ENCODE data around the gene IPO5.
"Not testable (repeated sequence)": the region's sequence is repeated elsewhere in the genome, so short reads cannot be mapped to it uniquely, and the experiment has no call there.

Gene IPO5

GRCh38 chr13:97953376-97953970, at the start of gene IPO5:
TSS of gene IPO5 (plus strand) at chr13:97953675. CDS start at chr13:97976697, 23,022 bp downstream.
- no peak for DNase-seq

- no peak for DNase-seq
Measured at GRCh38 chr13:97904059-97904458, 49.4 kb upstream of the IPO5 start.

GRCh38 chr13:97905517-97905916, 48.0 kb upstream of the IPO5 start:
- DNase-seq, result no peak

GRCh38 chr13:97911311-97912138, 42.0 kb upstream of the IPO5 start:
- DNase-seq, result no peak

GRCh38 chr13:97912139-97912535, 41.3 kb upstream of the IPO5 start:
- DNase-seq, result no peak

GRCh38 chr13:97913206-97913605, 40.3 kb upstream of the IPO5 start:
- no peak for DNase-seq

- no peak for DNase-seq
Measured at GRCh38 chr13:97914540-97914939, 38.9 kb upstream of the IPO5 start.

- DNase-seq, result no peak
Measured at GRCh38 chr13:97921176-97921816, 32.2 kb upstream of the IPO5 start.

- no peak for DNase-seq
Measured at GRCh38 chr13:97928301-97928700, 25.2 kb upstream of the IPO5 start.

- no peak for DNase-seq
Measured at GRCh38 chr13:97932036-97932435, 21.4 kb upstream of the IPO5 start.

- no peak for DNase-seq
Measured at GRCh38 chr13:97932647-97933046, 20.8 kb upstream of the IPO5 start.

GRCh38 chr13:97933776-97934175, 19.7 kb upstream of the IPO5 start:
- DNase-seq, result no peak

- no peak for DNase-seq
Measured at GRCh38 chr13:97934590-97934989, 18.9 kb upstream of the IPO5 start.

GRCh38 chr13:97935071-97935470, 18.4 kb upstream of the IPO5 start:
- no peak for DNase-seq

GRCh38 chr13:97936036-97936435, 17.4 kb upstream of the IPO5 start:
- no peak for DNase-seq

- no peak for DNase-seq
Measured at GRCh38 chr13:97938706-97939475, 14.6 kb upstream of the IPO5 start.

GRCh38 chr13:97944396-97945029, 9.0 kb upstream of the IPO5 start:
- no peak for DNase-seq

- no peak for DNase-seq
Measured at GRCh38 chr13:97945342-97945741, 8.1 kb upstream of the IPO5 start.

- DNase-seq, result no peak
Measured at GRCh38 chr13:97945792-97946419, 7.6 kb upstream of the IPO5 start.

GRCh38 chr13:97946951-97947588, 6.4 kb upstream of the IPO5 start:
- DNase-seq, result no peak

- peak; percentile 2 for DNase-seq
Measured at GRCh38 chr13:97948041-97948440, 5.4 kb upstream of the IPO5 start.

- not testable (repeated sequence) for DNase-seq
Measured at GRCh38 chr13:97949316-97949715, 4.2 kb upstream of the IPO5 start.

All from GOT3 (cell line).